Measurements from ENCODE around the gene TEX22.
A peak's percentile ranks its signal among the peaks of the same experiment; 100 is the strongest.

TEX22 gene

GRCh38 chr14:105444859-105445258 is 46.5 kb downstream of the TEX22 start:
- no peak for ATAC-seq

GRCh38 chr14:105445290-105445689 is 47.0 kb downstream of the TEX22 start:
- ATAC-seq = no peak

- no peak for ATAC-seq
Observed at GRCh38 chr14:105445901-105446845, 47.8 kb downstream of the TEX22 start.

GRCh38 chr14:105446971-105447370 is 48.6 kb downstream of the TEX22 start:
- ATAC-seq = no peak

- ATAC-seq = no peak
Observed at GRCh38 chr14:105447651-105448640, 49.6 kb downstream of the TEX22 start.

- ATAC-seq = peak; percentile 80 to 86
Observed at GRCh38 chr14:105448706-105449111, 50.4 kb downstream of the TEX22 start.

GRCh38 chr14:105449276-105450122 is 51.2 kb downstream of the TEX22 start:
- no peak for ATAC-seq

GRCh38 chr14:105450123-105450505 is 51.8 kb downstream of the TEX22 start:
- ATAC-seq = no peak

GRCh38 chr14:105450864-105451720 is 52.8 kb downstream of the TEX22 start:
- no peak for ATAC-seq

GRCh38 chr14:105452963-105453362 is 54.6 kb downstream of the TEX22 start:
- ATAC-seq = no peak

- ATAC-seq = no peak
Observed at GRCh38 chr14:105453847-105454246, 55.5 kb downstream of the TEX22 start.

GRCh38 chr14:105455086-105455640 is 56.8 kb downstream of the TEX22 start:
- no peak for ATAC-seq

- ATAC-seq = no peak
Observed at GRCh38 chr14:105455766-105456660, 57.7 kb downstream of the TEX22 start.

- no peak for ATAC-seq
Observed at GRCh38 chr14:105456736-105457617, 58.6 kb downstream of the TEX22 start.

GRCh38 chr14:105458010-105458409 is 59.7 kb downstream of the TEX22 start:
- ATAC-seq = no peak

GRCh38 chr14:105458571-105458970 is 60.2 kb downstream of the TEX22 start:
- no peak for ATAC-seq

GRCh38 chr14:105460116-105460515 is 61.8 kb downstream of the TEX22 start:
- ATAC-seq = no peak

GRCh38 chr14:105460616-105461015 is 62.3 kb downstream of the TEX22 start:
- no peak for ATAC-seq

GRCh38 chr14:105461903-105462302 is 63.6 kb downstream of the TEX22 start:
- no peak for ATAC-seq

Data from activated CD4-positive, CD25-positive, alpha-beta regulatory T cell treated with anti-CD3 and anti-CD28 coated beads, Interleukin-2, amount 50 U/mL, for 24 hours (primary cell).